ENCODE data around the gene NNMT.

DNA sequence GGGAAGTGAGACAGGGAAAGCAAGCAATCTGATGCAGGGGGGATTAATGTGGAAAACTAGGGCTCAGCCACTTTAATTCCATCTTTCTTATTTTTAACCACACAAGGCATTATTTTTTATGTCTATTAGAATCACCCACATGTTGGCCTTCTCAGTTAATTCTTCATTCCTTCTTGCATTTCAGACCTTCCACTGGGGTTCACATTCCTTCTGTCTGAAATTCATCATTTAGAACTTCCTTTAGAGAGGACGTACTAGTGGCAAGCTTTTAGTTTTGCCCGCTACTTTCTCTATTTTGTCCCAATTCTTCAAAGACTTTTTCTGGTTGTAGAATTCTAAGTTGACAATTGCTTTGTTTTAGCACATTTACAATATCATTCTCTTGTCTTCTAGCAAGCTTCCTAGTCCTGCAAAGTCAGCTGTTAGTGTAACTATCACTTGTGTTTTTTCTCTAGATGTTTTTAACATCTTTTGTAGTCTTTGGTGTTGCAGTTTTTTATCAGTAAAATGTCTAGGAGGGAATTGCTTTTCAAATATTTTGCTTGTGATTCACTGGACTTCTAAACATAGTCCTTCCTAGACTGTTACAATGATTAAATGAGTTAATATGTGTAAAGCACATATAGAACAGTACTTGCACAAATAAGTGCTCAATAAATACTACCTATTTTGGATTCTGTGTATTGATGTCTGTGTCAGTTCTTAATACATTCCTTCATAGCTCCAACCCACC is 5.5 kb upstream of the NNMT start:
- TF ChIP-seq CTCF (IDR thresholded peaks at IDR 0.05): no peak
- no peak for TF ChIP-seq EZH2phosphoT487 (IDR thresholded peaks at IDR 0.05; ENCODE audit: borderline replicate concordance, low read depth)
- no peak for TF ChIP-seq RFX5 (IDR thresholded peaks at IDR 0.05; ENCODE audit: low read length)
- TF ChIP-seq MAX (IDR thresholded peaks at IDR 0.05; ENCODE audit: low read depth): no peak
- TF ChIP-seq TAF1 (IDR thresholded peaks at IDR 0.05; ENCODE audit: borderline replicate concordance, low read depth, low read length): no peak
- TF ChIP-seq PBX3 (IDR thresholded peaks at IDR 0.05): peak; percentile 42
- TF ChIP-seq EP300 (IDR thresholded peaks at IDR 0.05; ENCODE audit: borderline replicate concordance in 1 of 2, low read depth in 1 of 2, low read length in 1 of 2): no peak
- TF ChIP-seq RCOR1 (IDR thresholded peaks at IDR 0.05; ENCODE audit: low read length): no peak
- TF ChIP-seq YY1 (IDR thresholded peaks at IDR 0.05; ENCODE audit: low read depth): no peak
- TF ChIP-seq, protein P1, sequence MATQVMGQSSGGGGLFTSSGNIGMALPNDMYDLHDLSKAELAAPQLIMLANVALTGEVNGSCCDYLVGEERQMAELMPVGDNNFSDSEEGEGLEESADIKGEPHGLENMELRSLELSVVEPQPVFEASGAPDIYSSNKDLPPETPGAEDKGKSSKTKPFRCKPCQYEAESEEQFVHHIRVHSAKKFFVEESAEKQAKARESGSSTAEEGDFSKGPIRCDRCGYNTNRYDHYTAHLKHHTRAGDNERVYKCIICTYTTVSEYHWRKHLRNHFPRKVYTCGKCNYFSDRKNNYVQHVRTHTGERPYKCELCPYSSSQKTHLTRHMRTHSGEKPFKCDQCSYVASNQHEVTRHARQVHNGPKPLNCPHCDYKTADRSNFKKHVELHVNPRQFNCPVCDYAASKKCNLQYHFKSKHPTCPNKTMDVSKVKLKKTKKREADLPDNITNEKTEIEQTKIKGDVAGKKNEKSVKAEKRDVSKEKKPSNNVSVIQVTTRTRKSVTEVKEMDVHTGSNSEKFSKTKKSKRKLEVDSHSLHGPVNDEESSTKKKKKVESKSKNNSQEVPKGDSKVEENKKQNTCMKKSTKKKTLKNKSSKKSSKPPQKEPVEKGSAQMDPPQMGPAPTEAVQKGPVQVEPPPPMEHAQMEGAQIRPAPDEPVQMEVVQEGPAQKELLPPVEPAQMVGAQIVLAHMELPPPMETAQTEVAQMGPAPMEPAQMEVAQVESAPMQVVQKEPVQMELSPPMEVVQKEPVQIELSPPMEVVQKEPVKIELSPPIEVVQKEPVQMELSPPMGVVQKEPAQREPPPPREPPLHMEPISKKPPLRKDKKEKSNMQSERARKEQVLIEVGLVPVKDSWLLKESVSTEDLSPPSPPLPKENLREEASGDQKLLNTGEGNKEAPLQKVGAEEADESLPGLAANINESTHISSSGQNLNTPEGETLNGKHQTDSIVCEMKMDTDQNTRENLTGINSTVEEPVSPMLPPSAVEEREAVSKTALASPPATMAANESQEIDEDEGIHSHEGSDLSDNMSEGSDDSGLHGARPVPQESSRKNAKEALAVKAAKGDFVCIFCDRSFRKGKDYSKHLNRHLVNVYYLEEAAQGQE (IDR thresholded peaks at IDR 0.05; ENCODE audit: low read depth, low read length): no peak
- TF ChIP-seq POLR2AphosphoS5 (IDR thresholded peaks at IDR 0.05; ENCODE audit: low read depth, low read length): no peak
- no peak for TF ChIP-seq FOXM1 (IDR thresholded peaks at IDR 0.05; ENCODE audit: low read depth)
